NK-92 (cell line): ENCODE results near the gene DSCAM.

Source experiments
- DNase-seq: peaks from one replicate; lab custom pipeline; 2025; ENCODE audit not compliant: unreplicated experiment; lab: John Stamatoyannopoulos, UW

Gene DSCAM

GRCh38 chr21:40840401-40841125 lies 6.4 kb downstream of the DSCAM start:
- DNase-seq, result no peak

GRCh38 chr21:40839521-40839920 lies 7.4 kb downstream of the DSCAM start:
- DNase-seq, result no peak

GRCh38 chr21:40837456-40837855 lies 9.5 kb downstream of the DSCAM start:
- no peak for DNase-seq

- DNase-seq, result no peak
These were observed 11.7 kb downstream of the DSCAM start for GRCh38 chr21:40835184-40835694.

GRCh38 chr21:40833184-40833583 lies 13.8 kb downstream of the DSCAM start:
- DNase-seq, result no peak

GRCh38 chr21:40832316-40832715 lies 14.6 kb downstream of the DSCAM start:
- no peak for DNase-seq

GRCh38 chr21:40830836-40831235 lies 16.1 kb downstream of the DSCAM start:
- DNase-seq, result no peak

GRCh38 chr21:40829791-40830190 lies 17.2 kb downstream of the DSCAM start:
- DNase-seq, result no peak

GRCh38 chr21:40829308-40829707 lies 17.6 kb downstream of the DSCAM start:
- no peak for DNase-seq

- no peak for DNase-seq
These were observed 19.4 kb downstream of the DSCAM start for GRCh38 chr21:40827509-40827908.

GRCh38 chr21:40819071-40819900 lies 27.7 kb downstream of the DSCAM start:
- DNase-seq, result no peak

- no peak for DNase-seq
These were observed 33.0 kb downstream of the DSCAM start for GRCh38 chr21:40813918-40814317.

- no peak for DNase-seq
These were observed 37.2 kb downstream of the DSCAM start for GRCh38 chr21:40809673-40810197.

GRCh38 chr21:40803101-40803500 lies 43.9 kb downstream of the DSCAM start:
- no peak for DNase-seq

GRCh38 chr21:40800126-40800525 lies 46.8 kb downstream of the DSCAM start:
- no peak for DNase-seq

- no peak for DNase-seq
These were observed 49.1 kb downstream of the DSCAM start for GRCh38 chr21:40797891-40798290.

GRCh38 chr21:40797410-40797809 lies 49.5 kb downstream of the DSCAM start:
- no peak for DNase-seq

GRCh38 chr21:40796464-40796863 lies 50.5 kb downstream of the DSCAM start:
- DNase-seq, result no peak

GRCh38 chr21:40795313-40795712 lies 51.6 kb downstream of the DSCAM start:
- no peak for DNase-seq

GRCh38 chr21:40792691-40793456 lies 54.1 kb downstream of the DSCAM start:
- no peak for DNase-seq

GRCh38 chr21:40788635-40789034 lies 58.3 kb downstream of the DSCAM start:
- no peak for DNase-seq
